H9 (cell line): ENCODE measurements around the gene TPRN. TPM values are rescaled to one million over a fixed set of nuclear protein-coding genes. Genes with fewer than 3 reads are reported as not detected.
A peak's percentile ranks its signal among the peaks of the same experiment; 100 is the strongest.

ENCODE experiments used
- DNase-seq: peaks from one replicate; pipeline ENCODE4 v3.0.0-alpha.2; 2017
- H2AFZ ChIP-seq: one replicate; pipeline ENCODE4 v1.6.1; 2013; ENCODE audit warnings: mild to moderate bottlenecking, low read length, control low read depth, moderate library complexity
- H2AK5ac ChIP-seq: 2 replicates; pipeline ENCODE4 v1.6.1; 2013; ENCODE audit warnings: low read length, control low read depth, mixed read lengths; ENCODE audit not compliant: insufficient read length
- H2BK120ac ChIP-seq: one replicate; pipeline ENCODE4 v1.6.1; 2013; ENCODE audit warnings: low read depth, mild to moderate bottlenecking, low read length, control low read depth, inconsistent platforms; ENCODE audit not compliant: poor library complexity, severe bottlenecking
- H2BK12ac ChIP-seq: 2 replicates; pipeline ENCODE4 v1.6.1; 2013; ENCODE audit warnings: low read length, control low read depth, mixed read lengths, low read depth; ENCODE audit not compliant: insufficient read length
- H2BK15ac ChIP-seq: 2 replicates; pipeline ENCODE4 v1.6.1; 2013; ENCODE audit warnings: low read depth, low read length, control low read depth
- H2BK20ac ChIP-seq: one replicate; pipeline ENCODE4 v1.6.1; 2013; ENCODE audit warnings: low read depth, mild to moderate bottlenecking, low read length, control low read depth, inconsistent platforms; ENCODE audit not compliant: poor library complexity, severe bottlenecking
- H2BK5ac ChIP-seq: 2 replicates; pipeline ENCODE4 v1.6.1; 2013; ENCODE audit warnings: low read length, control low read depth, mixed read lengths; ENCODE audit not compliant: insufficient read length
- H3K14ac ChIP-seq: 2 replicates; pipeline ENCODE4 v1.6.1; 2013; ENCODE audit warnings: low read length, control low read depth; ENCODE audit not compliant: insufficient read depth
- H3K18ac ChIP-seq: 2 replicates; pipeline ENCODE4 v1.6.1; 2013; ENCODE audit warnings: low read depth, mild to moderate bottlenecking, mixed read lengths, low read length, control low read depth; ENCODE audit not compliant: insufficient read length
- H3K23ac ChIP-seq: 2 replicates; pipeline ENCODE4 v1.6.1; 2013; ENCODE audit warnings: low read length, control low read depth, mixed read lengths, low read depth; ENCODE audit not compliant: insufficient read length
- H3K23me2 ChIP-seq: 2 replicates; pipeline ENCODE4 v1.6.1; 2013; ENCODE audit warnings: low read depth, mild to moderate bottlenecking, mixed read lengths, low read length, control low read depth; ENCODE audit not compliant: insufficient read length, poor library complexity, severe bottlenecking
- H3K27ac ChIP-seq: 2 replicates; pipeline ENCODE4 v1.5.1; 2013; ENCODE audit warnings: low read length, control low read depth, mixed read lengths, low read depth; ENCODE audit not compliant: insufficient read length
- H3K27me3 ChIP-seq: 2 replicates; pipeline ENCODE4 v1.6.1; 2013; ENCODE audit warnings: low read length, control low read depth, inconsistent platforms; ENCODE audit not compliant: insufficient read depth
- H3K4ac ChIP-seq: 2 replicates; pipeline ENCODE4 v1.6.1; 2013; ENCODE audit warnings: low read depth, mild to moderate bottlenecking, control low read depth, inconsistent platforms, low read length, moderate library complexity
- H3K4me1 ChIP-seq: 2 replicates; pipeline ENCODE4 v1.6.1; 2013; ENCODE audit warnings: low read length, control low read depth, inconsistent platforms; ENCODE audit not compliant: insufficient read depth
- H3K4me2 ChIP-seq: 2 replicates; pipeline ENCODE4 v1.6.1; 2013; ENCODE audit warnings: low read length, control low read depth, mixed read lengths; ENCODE audit not compliant: insufficient read length, insufficient read depth
- H3K56ac ChIP-seq: 2 replicates; pipeline ENCODE4 v1.6.1; 2013; ENCODE audit warnings: low read depth, mild to moderate bottlenecking, mixed read lengths, low read length, control low read depth; ENCODE audit not compliant: insufficient read length
- H3K79me1 ChIP-seq: 2 replicates; pipeline ENCODE4 v1.6.1; 2013; ENCODE audit warnings: low read depth, mild to moderate bottlenecking, moderate library complexity, low read length, control low read depth, inconsistent platforms; ENCODE audit not compliant: insufficient read depth, poor library complexity, severe bottlenecking
- H3K79me2 ChIP-seq: 2 replicates; pipeline ENCODE4 v1.6.1; 2013; ENCODE audit warnings: low read length, control low read depth, inconsistent platforms; ENCODE audit not compliant: insufficient read depth
- H3K9ac ChIP-seq: 2 replicates; pipeline ENCODE4 v1.6.1; 2013; ENCODE audit warnings: low read length, control low read depth, mixed read lengths; ENCODE audit not compliant: insufficient read length; ENCODE audit errors: extremely low read depth
- H3K9me3 ChIP-seq: one replicate; pipeline ENCODE4 v1.6.1; 2013; ENCODE audit warnings: low read depth, low read length, inconsistent platforms; ENCODE audit not compliant: control insufficient read depth
- H3T11ph ChIP-seq: one replicate; pipeline ENCODE4 v1.6.1; 2013; ENCODE audit warnings: mild to moderate bottlenecking, low read length, control low read depth, inconsistent platforms
- H4K20me1 ChIP-seq: one replicate; pipeline ENCODE4 v1.6.1; 2013; ENCODE audit not compliant: control insufficient read depth, insufficient read length, insufficient read depth
- H4K5ac ChIP-seq: 2 replicates; pipeline ENCODE4 v1.6.1; 2013; ENCODE audit warnings: low read depth, mild to moderate bottlenecking, mixed read lengths, low read length, control low read depth; ENCODE audit not compliant: insufficient read length
- H4K8ac ChIP-seq: replicated peaks from 2 replicates; pipeline ENCODE4 v1.6.1; 2013; ENCODE audit warnings: low read length, control low read depth, mixed read lengths, low read depth; ENCODE audit not compliant: insufficient read length
- H4K91ac ChIP-seq: 2 replicates; pipeline ENCODE4 v1.6.1; 2013; ENCODE audit warnings: low read depth, mild to moderate bottlenecking, moderate library complexity, mixed read lengths, low read length, control low read depth; ENCODE audit not compliant: insufficient read length
- H3K27ac Mint-ChIP-seq, 3 experiments: 2 replicates in 2 of 3; 3 replicates in 1 of 3; pipeline ENCODE4 v1.8.0; 2020 to 2021; ENCODE audit warnings: mixed read lengths in 3 of 3, mild to moderate bottlenecking in 1 of 3, moderate library complexity in 1 of 3
- H3K27me3 Mint-ChIP-seq: 2 replicates; pipeline ENCODE4 v1.8.0; 2021; ENCODE audit warnings: low read depth, mild to moderate bottlenecking, moderate library complexity, mixed read lengths
- H3K36me3 Mint-ChIP-seq, 3 experiments: 2 replicates in 2 of 3; 3 replicates in 1 of 3; pipeline ENCODE4 v1.8.0; 2020 to 2021; ENCODE audit warnings: low read depth in 3 of 3, mixed read lengths in 3 of 3; ENCODE audit not compliant: insufficient read depth in 1 of 3
- H3K4me1 Mint-ChIP-seq, 2 experiments: 2 replicates each; pipeline ENCODE4 v1.8.0; 2020; ENCODE audit warnings: mixed read lengths in 2 of 2
- H3K4me3 Mint-ChIP-seq, 2 experiments: 2 replicates in 1 of 2; 3 replicates in 1 of 2; pipeline ENCODE4 v1.8.0; 2020 to 2021; ENCODE audit warnings: mild to moderate bottlenecking in 2 of 2, mixed read lengths in 2 of 2, moderate library complexity in 1 of 2
- H3K9me3 Mint-ChIP-seq, 2 experiments: 2 replicates in 1 of 2; 3 replicates in 1 of 2; pipeline ENCODE4 v1.8.0; 2020; ENCODE audit warnings: mild to moderate bottlenecking in 2 of 2, mixed read lengths in 2 of 2, moderate library complexity in 1 of 2
- WGBS: extraction: QIAGEN DNeasy Blood & Tissue Kit; methylation state at CpG from one replicate; pipeline ENCODE4 v1.1.7; 2013; ENCODE audit warnings: missing lambda C conversion rate, low lambda C conversion rate, mixed read lengths; ENCODE audit not compliant: insufficient read length; ENCODE audit errors: extremely low coverage; 5-methylcytosine and 5-hydroxymethylcytosine counted together
- total RNA-seq: library from RNA; stranded (reverse); gene quantifications from 2 replicates; pipeline ENCODE4 v1.2.1, GENCODE V29; 2021
- TF ChIP-seq, protein P1 (sequence below): fragments of 200-600 bp; sonication (generic); conservative IDR thresholded peaks from 3 replicates; pipeline ENCODE4 v1.8.0; 2021; ENCODE audit warnings: antibody characterized with exemption, mild to moderate bottlenecking

TPRN gene
- total RNA-seq, 1 experiment from 2014 or later: 30.7 TPM

DNA sequence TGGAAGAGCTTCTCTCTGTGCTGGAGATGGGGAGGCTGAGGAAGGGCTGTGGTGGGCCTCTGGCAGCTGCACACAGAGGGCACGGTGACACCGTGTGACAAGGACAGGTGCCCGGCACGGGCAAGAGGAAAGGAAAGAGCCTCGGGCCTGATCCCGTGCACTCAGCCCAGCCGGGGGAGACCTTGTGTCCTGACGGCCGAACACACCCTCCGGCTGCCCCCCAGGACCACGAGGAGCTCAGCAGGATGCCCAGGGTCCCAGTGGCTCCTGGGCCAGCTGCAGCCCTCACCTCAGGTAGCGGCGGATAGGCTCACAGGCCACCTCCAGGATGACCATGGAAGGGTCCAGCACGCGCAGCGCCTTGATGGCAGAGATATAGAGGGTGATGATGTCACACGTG lies 17.7 kb downstream of the TPRN start:
- Histone ChIP-seq H2BK5ac (no peak overlapping the region), H3K18ac (no peak overlapping the region), H3K23ac (no peak overlapping the region), H3K9me3 (no peaks in the 10 kb centered on the region), H2AK5ac (no peak overlapping the region), H2BK20ac (no peak overlapping the region), H2BK120ac (no peak overlapping the region), H3K56ac (no peak overlapping the region), H3K27ac (no peak overlapping the region), H3K23me2 (peaks cover 4% of the 10 kb centered on the region), H3K4ac (no peak overlapping the region), H3K9ac (no peak overlapping the region), H2BK12ac (no peak overlapping the region), H2AFZ (no peak overlapping the region), H3K27me3 (no peaks in the 10 kb centered on the region), H2BK15ac (no peak overlapping the region), H4K20me1 (peaks cover 2% of the 10 kb centered on the region), H3K4me1 (no peaks in the 10 kb centered on the region), H4K91ac (no peak overlapping the region), H3K79me1 (peaks cover 5% of the 10 kb centered on the region), H3K14ac (no peak overlapping the region), H3T11ph (no peak overlapping the region), H4K8ac (no peak overlapping the region), H4K5ac (no peak overlapping the region), H3K79me2 (peaks cover 8% of the 10 kb centered on the region; the same call in 1 of the 2 replicates), H3K4me2 (no peak overlapping the region)
- no peaks in the 10 kb centered on the region for H3K27me3 Mint-ChIP-seq
- no peak overlapping the region for H3K4me3 Mint-ChIP-seq
- DNase-seq: no peak
- peaks cover 9 to 13% of the 10 kb centered on the region in 2 experiments for H3K4me1 Mint-ChIP-seq
- H3K27ac Mint-ChIP-seq: peak overlapping the region in 1 of 3 experiments; percentile 74; a peak in 1 of 7 replicates
- no peaks in the 10 kb centered on the region for H3K9me3 Mint-ChIP-seq
- no CpG with 5 or more reads among the region's 17 CpGs for WGBS
- H3K36me3 Mint-ChIP-seq: peaks cover 7 to 57% (median 50%) of the 10 kb centered on the region in 3 experiments; a peak in 6 of 7 replicates
- TF ChIP-seq, protein P1, sequence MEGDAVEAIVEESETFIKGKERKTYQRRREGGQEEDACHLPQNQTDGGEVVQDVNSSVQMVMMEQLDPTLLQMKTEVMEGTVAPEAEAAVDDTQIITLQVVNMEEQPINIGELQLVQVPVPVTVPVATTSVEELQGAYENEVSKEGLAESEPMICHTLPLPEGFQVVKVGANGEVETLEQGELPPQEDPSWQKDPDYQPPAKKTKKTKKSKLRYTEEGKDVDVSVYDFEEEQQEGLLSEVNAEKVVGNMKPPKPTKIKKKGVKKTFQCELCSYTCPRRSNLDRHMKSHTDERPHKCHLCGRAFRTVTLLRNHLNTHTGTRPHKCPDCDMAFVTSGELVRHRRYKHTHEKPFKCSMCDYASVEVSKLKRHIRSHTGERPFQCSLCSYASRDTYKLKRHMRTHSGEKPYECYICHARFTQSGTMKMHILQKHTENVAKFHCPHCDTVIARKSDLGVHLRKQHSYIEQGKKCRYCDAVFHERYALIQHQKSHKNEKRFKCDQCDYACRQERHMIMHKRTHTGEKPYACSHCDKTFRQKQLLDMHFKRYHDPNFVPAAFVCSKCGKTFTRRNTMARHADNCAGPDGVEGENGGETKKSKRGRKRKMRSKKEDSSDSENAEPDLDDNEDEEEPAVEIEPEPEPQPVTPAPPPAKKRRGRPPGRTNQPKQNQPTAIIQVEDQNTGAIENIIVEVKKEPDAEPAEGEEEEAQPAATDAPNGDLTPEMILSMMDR: no peak
